ENCODE data around the gene ALK.

GRCh38 chr2:29423061-29423666 is 498.2 kb downstream of the ALK start:
- TF ChIP-seq CTCF (IDR thresholded peaks at IDR 0.05) (no peak), POLR2A (IDR thresholded peaks at IDR 0.05) (no peak), POLR2AphosphoS5 (IDR thresholded peaks at IDR 0.05) (no peak)

Data from sigmoid colon (tissue), 4 donors.